ENCODE measurements around the gene TBC1D16.

DNA sequence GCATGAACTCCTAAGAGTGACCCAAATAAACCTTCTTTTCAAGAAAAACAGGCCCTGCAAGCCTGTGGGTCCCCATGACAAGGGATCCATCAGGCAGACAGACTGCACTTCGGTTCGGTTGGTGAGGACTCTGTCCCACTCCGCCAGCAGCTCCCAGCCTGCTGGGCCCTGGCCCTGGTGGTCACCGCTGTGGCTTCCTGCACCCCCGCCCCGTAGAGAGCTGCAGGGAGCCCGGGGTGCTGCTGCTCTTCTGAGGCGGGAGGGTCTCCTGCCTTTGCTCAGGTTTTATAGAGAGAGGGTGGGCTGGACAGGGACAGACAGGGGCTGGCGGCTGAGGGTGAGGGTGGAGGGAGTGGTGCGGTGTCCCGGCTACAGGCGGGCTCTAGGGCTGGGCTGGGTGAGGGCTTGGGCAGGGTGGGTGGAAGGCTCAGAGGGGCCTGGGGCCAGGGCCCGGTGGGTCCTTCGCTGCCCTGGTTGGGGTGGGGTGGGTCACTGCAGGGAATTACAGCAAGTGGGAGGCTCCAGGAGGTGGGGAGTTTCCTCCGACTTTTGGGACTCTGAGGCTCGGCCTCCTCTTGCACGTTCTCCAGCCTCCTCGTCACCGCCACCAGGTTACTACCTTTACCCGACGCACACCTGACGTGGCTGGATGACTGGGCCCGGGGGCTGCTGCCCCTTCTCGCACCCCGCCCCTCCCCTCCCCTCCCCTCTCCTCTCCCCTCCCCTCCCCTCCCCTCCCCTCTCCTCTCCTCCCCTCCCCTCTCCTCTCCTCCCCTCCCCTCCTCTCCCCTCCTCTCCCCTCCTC, 106.2 kb downstream of the TBC1D16 start:
- TF ChIP-seq, protein P1, sequence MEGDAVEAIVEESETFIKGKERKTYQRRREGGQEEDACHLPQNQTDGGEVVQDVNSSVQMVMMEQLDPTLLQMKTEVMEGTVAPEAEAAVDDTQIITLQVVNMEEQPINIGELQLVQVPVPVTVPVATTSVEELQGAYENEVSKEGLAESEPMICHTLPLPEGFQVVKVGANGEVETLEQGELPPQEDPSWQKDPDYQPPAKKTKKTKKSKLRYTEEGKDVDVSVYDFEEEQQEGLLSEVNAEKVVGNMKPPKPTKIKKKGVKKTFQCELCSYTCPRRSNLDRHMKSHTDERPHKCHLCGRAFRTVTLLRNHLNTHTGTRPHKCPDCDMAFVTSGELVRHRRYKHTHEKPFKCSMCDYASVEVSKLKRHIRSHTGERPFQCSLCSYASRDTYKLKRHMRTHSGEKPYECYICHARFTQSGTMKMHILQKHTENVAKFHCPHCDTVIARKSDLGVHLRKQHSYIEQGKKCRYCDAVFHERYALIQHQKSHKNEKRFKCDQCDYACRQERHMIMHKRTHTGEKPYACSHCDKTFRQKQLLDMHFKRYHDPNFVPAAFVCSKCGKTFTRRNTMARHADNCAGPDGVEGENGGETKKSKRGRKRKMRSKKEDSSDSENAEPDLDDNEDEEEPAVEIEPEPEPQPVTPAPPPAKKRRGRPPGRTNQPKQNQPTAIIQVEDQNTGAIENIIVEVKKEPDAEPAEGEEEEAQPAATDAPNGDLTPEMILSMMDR (IDR thresholded peaks at IDR 0.05): no peak
- no peak for TF ChIP-seq POLR2A (IDR thresholded peaks at IDR 0.05)

Data from Peyer's patch (tissue), 4 donors.